ENCODE data around the gene PPP2R3B. TPM values are rescaled to one million over a fixed set of nuclear protein-coding genes. Genes with fewer than 3 reads are reported as not detected.
A peak's percentile ranks its signal among the peaks of the same experiment; 100 is the strongest.

Gene PPP2R3B
- total and polyA plus RNA-seq, 2 of the 4 experiments (the other 2 are of a cell fraction) = 13.2 to 13.3 TPM

GRCh38 chrX:362351-362750, 24.4 kb downstream of the PPP2R3B start:
- dilution Hi-C loops (cut with HindIII; ENCODE audit: low sequenced_read_pairs, unreplicated experiment) = no loop called here
- Histone ChIP-seq H3K4me3 (ENCODE audit: insufficient read depth, low read depth, low read length) (no peak overlapping the region), H3K18ac (ENCODE audit: low read depth, low read length) (no peak overlapping the region), H3K14ac (replicated peaks; ENCODE audit: low read depth, low read length) (no peak overlapping the region), H3K9me3 (ENCODE audit: control insufficient read depth, insufficient read depth, low read length) (peaks cover 28% of the 10 kb centered on the region), H2AK5ac (ENCODE audit: low read depth, low read length) (no peak overlapping the region), H2BK20ac (ENCODE audit: low read depth, low read length) (no peak overlapping the region), H3K79me1 (ENCODE audit: low read depth in 1 of 2, low read length in 2 of 2) (no peaks in the 10 kb centered on the region), H3K27ac (ENCODE audit: insufficient read depth, low read length) (no peak overlapping the region), H2AFZ (replicated peaks; ENCODE audit: low read length, poor library complexity) (peak overlapping the region; percentile 51), H3K23ac (ENCODE audit: low read depth, low read length) (no peak overlapping the region), H2BK15ac (ENCODE audit: low read depth, low read length) (no peak overlapping the region), H3K4ac (ENCODE audit: low read depth, low read length) (no peak overlapping the region), H4K91ac (ENCODE audit: insufficient read depth, low read depth, low read length) (no peak overlapping the region), H4K20me1 (ENCODE audit: insufficient read depth, low read length) (no peaks in the 10 kb centered on the region), H2BK5ac (ENCODE audit: low read depth, low read length, poor library complexity, severe bottlenecking) (no peak overlapping the region), H3K9me1 (ENCODE audit: insufficient read depth, low read length) (no peaks in the 10 kb centered on the region), H2BK120ac (ENCODE audit: low read depth, low read length) (no peak overlapping the region), H3K36me3 (ENCODE audit: control insufficient read depth, insufficient read depth, low read length) (peaks cover 14% of the 10 kb centered on the region; the same call in 1 of the 2 replicates), H3K27me3 (ENCODE audit: control insufficient read depth, insufficient read depth, low read length) (no peaks in the 10 kb centered on the region), H4K5ac (ENCODE audit: low read depth, low read length) (no peak overlapping the region), H3K4me1 (ENCODE audit: control insufficient read depth, insufficient read depth, low read length) (no peaks in the 10 kb centered on the region), H2AK9ac (replicated peaks; ENCODE audit: low read depth, low read length, poor library complexity) (no peak overlapping the region), H4K8ac (ENCODE audit: low read depth in 2 of 2, low read length in 2 of 2) (no peak overlapping the region), H3K56ac (ENCODE audit: extremely low read depth, insufficient read depth, low read length) (no peak overlapping the region), H3K4me2 (ENCODE audit: low read depth, low read length) (no peak overlapping the region), H3K9ac (ENCODE audit: low read depth, low read length) (no peak overlapping the region)
- intact Hi-C loops (cut with micrococcal nuclease) = no loop called here
- BruUV-seq (replicated peaks) = no TSS peak
- CTCF ChIA-PET = no interaction called here
- TF ChIP-seq RFX5 (IDR thresholded peaks at IDR 0.05; ENCODE audit: low read depth, low read length) = no peak
- TF ChIP-seq NFE2L2 (IDR thresholded peaks at IDR 0.05; ENCODE audit: low read depth, low read length) = no peak
- no peak for TF ChIP-seq SMC3 (IDR thresholded peaks at IDR 0.05; ENCODE audit: low read depth, low read length)
- no peak for TF ChIP-seq CTCF (conservative IDR thresholded peaks at IDR 0.05; ENCODE audit: low read depth, low read length)
- no peak for TF ChIP-seq MXI1 (IDR thresholded peaks at IDR 0.05; ENCODE audit: borderline replicate concordance, low read depth, low read length)
- no peak for TF ChIP-seq POLR2A (IDR thresholded peaks at IDR 0.05; ENCODE audit: low read depth, low read length)
- POLR2A ChIA-PET (ENCODE audit: unreplicated experiment) = no interaction called here
- in situ Hi-C loops (cut with MboI; ENCODE audit: low sequenced_read_pairs) = no loop called here
- no CpG with 5 or more reads among the region's 13 CpGs for WGBS, 2 experiments (ENCODE audit: extremely low coverage in 2 of 2, insufficient read length in 1 of 2)
- no peak for ATAC-seq (ENCODE audit: low read depth)
- DNase-seq = no peak
